Fibroblast of lung (primary cell): ENCODE measurements around the gene TAX1BP1. TPM values are rescaled to one million over a fixed set of nuclear protein-coding genes. Genes with fewer than 3 reads are reported as not detected.

Source experiments
- DNase-seq, 2 donors: peaks; one replicate each; pipeline versions ENCODE4 v3.0.0 to v3.0.0-alpha.2; 2010; ENCODE audit warnings: low read depth in 2 of 2
- H2AFZ ChIP-seq: 2 replicates; pipeline ENCODE4 v1.5.1; 2012; ENCODE audit warnings: low read length, control low read depth, inconsistent platforms
- H3K27ac ChIP-seq: 2 replicates; pipeline ENCODE4 v1.5.1; 2011; ENCODE audit warnings: low read length, control low read depth; ENCODE audit not compliant: insufficient read depth
- H3K27me3 ChIP-seq: 2 replicates; pipeline ENCODE4 v1.5.1; 2011; ENCODE audit warnings: mild to moderate bottlenecking, low read length; ENCODE audit not compliant: control insufficient read depth, insufficient read depth
- H3K36me3 ChIP-seq: 2 replicates; pipeline ENCODE4 v1.5.1; 2011; ENCODE audit warnings: low read length; ENCODE audit not compliant: control insufficient read depth, insufficient read depth
- H3K4me1 ChIP-seq: 2 replicates; pipeline ENCODE4 v1.5.1; 2011; ENCODE audit warnings: low read length; ENCODE audit not compliant: control insufficient read depth, insufficient read depth; ENCODE audit errors: extremely low read depth
- H3K4me2 ChIP-seq: 2 replicates; pipeline ENCODE4 v1.5.1; 2011; ENCODE audit warnings: low read length, control low read depth; ENCODE audit not compliant: insufficient read depth; ENCODE audit errors: extremely low read depth
- H3K4me3 ChIP-seq, 4 experiments: fragments of 200-600 bp in 1 of 4; sonication (generic) in 1 of 4; replicated peaks in 1 of 4; 2 replicates each; pipeline ENCODE4 v1.5.1; 2011 to 2016; ENCODE audit warnings: low read length in 4 of 4, low read depth in 3 of 4, mild to moderate bottlenecking in 3 of 4, control low read depth in 2 of 4, inconsistent platforms in 1 of 4, mixed read lengths in 1 of 4; ENCODE audit not compliant: insufficient read depth in 1 of 4; ENCODE audit errors: control extremely low read depth in 1 of 4
- H3K79me2 ChIP-seq: 2 replicates; pipeline ENCODE4 v1.5.1; 2012; ENCODE audit warnings: mild to moderate bottlenecking, low read length, inconsistent platforms; ENCODE audit not compliant: control insufficient read depth, insufficient read depth
- H3K9ac ChIP-seq: 2 replicates; pipeline ENCODE4 v1.5.1; 2011; ENCODE audit warnings: mild to moderate bottlenecking, low read length, control low read depth; ENCODE audit not compliant: insufficient read depth
- H3K9me3 ChIP-seq: 2 replicates; pipeline ENCODE4 v1.5.1; 2012; ENCODE audit warnings: low read depth, low read length; ENCODE audit not compliant: control insufficient read depth, insufficient read depth
- H4K20me1 ChIP-seq: 2 replicates; pipeline ENCODE4 v1.5.1; 2011; ENCODE audit warnings: low read length; ENCODE audit not compliant: control insufficient read depth, insufficient read depth; ENCODE audit errors: extremely low read depth
- EZH2 ChIP-seq: IDR thresholded peaks from 2 replicates; pipeline ENCODE4 v1.5.1; 2012; ENCODE audit warnings: low read length, control low read depth, mild to moderate bottlenecking; ENCODE audit errors: missing control alignments
- polyA plus RNA-seq, 2 donors: library from polyadenylated mRNA; depleted of rRNA in 1 of 2; stranded (reverse) in 1 of 2; unstranded in 1 of 2; fragments of >200 nt; gene quantifications; 2 replicates each; pipeline ENCODE4 v1.2.1, GENCODE V29; 2011 to 2012; ENCODE audit warnings: missing spikeins in 1 of 2
- total RNA-seq: library from RNA; depleted of rRNA; stranded (reverse); fragments of >200 nt; gene quantifications from 2 replicates; pipeline ENCODE4 v1.2.1, GENCODE V29; 2014
- TF ChIP-seq, protein P1 (sequence below), 2 donors: IDR thresholded peaks in 1 of 2; conservative IDR thresholded peaks in 1 of 2; 1 replicate in 1 of 2; 2 replicates in 1 of 2; pipeline ENCODE4 v1.5.1; 2011 to 2012; ENCODE audit warnings: low read length in 2 of 2, control low read depth in 1 of 2, inconsistent platforms in 1 of 2, low read depth in 1 of 2, mild to moderate bottlenecking in 1 of 2

The TAX1BP1 gene
- total and polyA plus RNA-seq, 2 donors (not counting 1 experiment from before 2014, with no cell fraction given) = 98.6 to 111 TPM

DNA sequence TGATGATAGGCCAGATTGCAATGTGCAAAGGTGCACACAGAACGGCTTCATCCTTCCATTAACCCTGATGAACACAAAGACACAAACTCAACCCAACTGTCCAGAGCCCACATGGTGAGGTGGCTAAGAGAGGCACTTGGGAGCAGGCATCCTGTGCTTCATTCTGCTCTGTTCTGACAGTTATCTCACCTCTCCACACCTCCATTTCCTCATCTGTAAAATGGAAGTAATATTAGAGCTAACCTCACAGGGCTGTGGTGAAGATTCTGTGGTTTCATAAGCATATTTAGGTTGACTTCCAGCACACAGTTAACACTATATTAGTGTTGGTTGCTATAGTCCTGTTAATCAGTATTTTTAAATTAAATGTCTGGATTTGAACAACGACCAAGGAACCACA is 126.3 kb downstream of the TAX1BP1 start:
- TF ChIP-seq EZH2 = no peak
- TF ChIP-seq, protein P1, sequence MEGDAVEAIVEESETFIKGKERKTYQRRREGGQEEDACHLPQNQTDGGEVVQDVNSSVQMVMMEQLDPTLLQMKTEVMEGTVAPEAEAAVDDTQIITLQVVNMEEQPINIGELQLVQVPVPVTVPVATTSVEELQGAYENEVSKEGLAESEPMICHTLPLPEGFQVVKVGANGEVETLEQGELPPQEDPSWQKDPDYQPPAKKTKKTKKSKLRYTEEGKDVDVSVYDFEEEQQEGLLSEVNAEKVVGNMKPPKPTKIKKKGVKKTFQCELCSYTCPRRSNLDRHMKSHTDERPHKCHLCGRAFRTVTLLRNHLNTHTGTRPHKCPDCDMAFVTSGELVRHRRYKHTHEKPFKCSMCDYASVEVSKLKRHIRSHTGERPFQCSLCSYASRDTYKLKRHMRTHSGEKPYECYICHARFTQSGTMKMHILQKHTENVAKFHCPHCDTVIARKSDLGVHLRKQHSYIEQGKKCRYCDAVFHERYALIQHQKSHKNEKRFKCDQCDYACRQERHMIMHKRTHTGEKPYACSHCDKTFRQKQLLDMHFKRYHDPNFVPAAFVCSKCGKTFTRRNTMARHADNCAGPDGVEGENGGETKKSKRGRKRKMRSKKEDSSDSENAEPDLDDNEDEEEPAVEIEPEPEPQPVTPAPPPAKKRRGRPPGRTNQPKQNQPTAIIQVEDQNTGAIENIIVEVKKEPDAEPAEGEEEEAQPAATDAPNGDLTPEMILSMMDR (conservative IDR thresholded peaks at IDR 0.05 in 1 of 2, IDR thresholded peaks at IDR 0.05 in 1 of 2; ENCODE audit: low read depth in 1 of 2, low read length in 2 of 2) = no peak
- H3K36me3 ChIP-seq = no peaks in the 10 kb centered on the region
- no peaks in the 10 kb centered on the region for H3K79me2 ChIP-seq
- no peak for DNase-seq
- no peak overlapping the region for H3K27ac ChIP-seq
- H3K4me3 ChIP-seq = no peak overlapping the region
- H3K4me1 ChIP-seq = no peaks in the 10 kb centered on the region
- H3K9ac ChIP-seq = no peak overlapping the region
- no peak overlapping the region for H2AFZ ChIP-seq
- H3K4me2 ChIP-seq = no peak overlapping the region
- no peaks in the 10 kb centered on the region for H3K27me3 ChIP-seq
- no peaks in the 10 kb centered on the region for H4K20me1 ChIP-seq
- H3K9me3 ChIP-seq = no peaks in the 10 kb centered on the region

DNA sequence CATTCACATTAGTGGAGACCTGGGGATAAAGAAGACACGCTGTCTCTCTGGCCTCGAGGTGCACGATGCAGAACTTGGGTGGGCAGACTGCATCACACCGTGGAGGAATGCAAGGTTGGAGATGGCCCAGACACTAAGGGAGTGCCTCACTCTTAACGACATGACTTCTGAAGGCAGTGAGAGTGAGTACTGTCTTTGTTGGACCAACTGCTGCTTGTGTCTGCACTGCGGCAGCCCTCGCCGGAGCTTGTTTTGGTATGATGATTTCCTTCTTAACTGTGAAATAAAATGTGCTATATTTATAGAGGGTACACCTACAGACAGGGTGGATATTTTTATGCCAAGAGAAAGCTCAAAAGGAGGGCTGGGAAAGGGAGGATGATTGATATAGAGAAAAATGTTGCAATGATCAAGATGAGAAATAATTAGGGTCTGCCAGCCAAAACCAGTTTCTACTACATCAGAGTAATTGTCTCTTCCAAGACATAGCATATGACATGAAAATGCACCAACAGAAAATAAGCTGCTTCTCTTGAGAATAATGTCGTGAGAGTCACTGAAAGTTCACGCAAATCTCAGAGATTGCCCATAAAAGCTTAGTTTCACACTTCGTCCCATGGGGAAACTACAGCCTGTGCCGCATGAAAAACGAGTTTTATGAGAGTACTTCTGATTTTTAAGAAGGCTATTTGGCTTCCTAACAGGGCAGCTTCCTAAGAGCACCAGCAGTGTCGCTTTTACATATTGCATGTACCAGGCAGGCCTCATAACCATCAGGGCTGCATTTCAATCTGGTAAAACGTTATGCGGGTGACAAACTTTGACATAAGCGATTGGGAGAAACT is 127.1 kb downstream of the TAX1BP1 start:
- no peak overlapping the region for H3K4me2 ChIP-seq
- no peak overlapping the region for H3K4me3 ChIP-seq
- no peak overlapping the region for H3K9ac ChIP-seq
- H3K36me3 ChIP-seq = no peaks in the 10 kb centered on the region
- no peak for DNase-seq
- no peak overlapping the region for H3K27ac ChIP-seq
- TF ChIP-seq EZH2 = no peak
- TF ChIP-seq, protein P1 (conservative IDR thresholded peaks at IDR 0.05 in 1 of 2, IDR thresholded peaks at IDR 0.05 in 1 of 2; ENCODE audit: low read depth in 1 of 2, low read length in 2 of 2) = no peak
- H3K79me2 ChIP-seq = no peaks in the 10 kb centered on the region
- H3K27me3 ChIP-seq = no peaks in the 10 kb centered on the region
- H3K4me1 ChIP-seq = no peaks in the 10 kb centered on the region
- H4K20me1 ChIP-seq = no peaks in the 10 kb centered on the region
- H2AFZ ChIP-seq = no peak overlapping the region
- no peaks in the 10 kb centered on the region for H3K9me3 ChIP-seq

DNA sequence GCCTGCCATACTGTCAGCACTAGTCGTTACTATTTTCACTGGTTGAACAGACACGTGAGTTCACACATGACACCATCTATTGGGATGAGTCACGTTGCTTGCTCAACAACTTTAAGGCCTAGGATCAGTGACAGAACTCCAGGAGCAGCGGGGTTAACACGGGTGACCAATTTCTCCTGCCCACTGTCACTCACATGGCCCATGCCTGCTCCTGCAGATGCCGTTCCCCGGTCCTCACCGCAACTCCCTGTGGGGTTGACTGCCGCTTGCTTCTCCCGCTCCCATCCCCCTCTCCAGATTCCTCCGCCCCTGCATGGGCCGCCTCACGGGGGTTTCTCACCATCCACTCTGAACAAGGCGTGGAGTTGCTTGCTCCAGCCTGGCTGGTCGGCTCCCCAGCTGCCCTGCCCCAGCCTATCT is 128.2 kb downstream of the TAX1BP1 start:
- Histone ChIP-seq H3K4me1 (no peaks in the 10 kb centered on the region), H3K4me2 (no peak overlapping the region), H3K36me3 (no peaks in the 10 kb centered on the region), H3K79me2 (no peaks in the 10 kb centered on the region), H4K20me1 (no peaks in the 10 kb centered on the region), H3K27ac (no peak overlapping the region), H2AFZ (no peak overlapping the region), H3K9ac (no peak overlapping the region), H3K9me3 (no peaks in the 10 kb centered on the region), H3K4me3 (no peak overlapping the region), H3K27me3 (no peaks in the 10 kb centered on the region)
- peak in 1 of 2 donors; percentile 14 for DNase-seq
- no peak for TF ChIP-seq EZH2
- TF ChIP-seq, protein P1 (conservative IDR thresholded peaks at IDR 0.05 in 1 of 2, IDR thresholded peaks at IDR 0.05 in 1 of 2; ENCODE audit: low read depth in 1 of 2, low read length in 2 of 2) = no peak
